Epithelial cell of prostate (primary cell): ENCODE measurements around the gene MLF1.

Experiments used
- DNase-seq: peaks from one replicate; pipeline ENCODE4 v3.0.0-alpha.2; 2011; ENCODE audit warnings: low read depth, low spot score
- H3K27ac ChIP-seq: fragments of 450-650 bp; 2 replicates; pipeline ENCODE4 v1.5.1; 2017; ENCODE audit warnings: mild to moderate bottlenecking

MLF1 gene

GRCh38 chr3:158573714-158574113 lies 2.7 kb downstream of the MLF1 start:
- no peak for DNase-seq
- no peak overlapping the region for H3K27ac ChIP-seq

GRCh38 chr3:158574646-158575045 lies 3.7 kb downstream of the MLF1 start:
- no peak for DNase-seq
- H3K27ac ChIP-seq: no peak overlapping the region

GRCh38 chr3:158590223-158590622 lies 19.2 kb downstream of the MLF1 start:
- H3K27ac ChIP-seq: no peak overlapping the region
- no peak for DNase-seq

DNA sequence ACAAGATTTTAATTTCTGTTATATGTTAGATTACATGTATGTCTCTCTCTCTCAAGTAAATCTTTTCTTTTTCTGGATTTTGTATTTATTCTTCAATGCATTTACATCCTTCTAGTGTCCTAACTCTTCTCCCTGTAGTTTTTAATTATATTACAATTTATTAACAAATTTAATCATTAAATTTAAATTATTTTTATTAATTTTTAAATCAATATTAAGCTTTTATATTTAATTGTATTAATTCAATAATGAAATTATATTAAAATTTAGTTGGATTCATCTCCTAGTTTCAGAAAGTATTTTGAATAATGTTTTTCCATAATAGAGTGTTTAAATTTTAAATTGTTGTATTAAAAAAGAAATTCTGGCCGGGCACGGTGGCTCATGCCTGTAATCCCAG lies 29.8 kb downstream of the MLF1 start:
- no peak overlapping the region for H3K27ac ChIP-seq
- no peak for DNase-seq

GRCh38 chr3:158602227-158602626 lies 31.2 kb downstream of the MLF1 start:
- no peak overlapping the region for H3K27ac ChIP-seq
- DNase-seq: no peak

- H3K27ac ChIP-seq: no peak overlapping the region
- no peak for DNase-seq
Observed at GRCh38 chr3:158617982-158618875, 47.2 kb downstream of the MLF1 start.

DNA sequence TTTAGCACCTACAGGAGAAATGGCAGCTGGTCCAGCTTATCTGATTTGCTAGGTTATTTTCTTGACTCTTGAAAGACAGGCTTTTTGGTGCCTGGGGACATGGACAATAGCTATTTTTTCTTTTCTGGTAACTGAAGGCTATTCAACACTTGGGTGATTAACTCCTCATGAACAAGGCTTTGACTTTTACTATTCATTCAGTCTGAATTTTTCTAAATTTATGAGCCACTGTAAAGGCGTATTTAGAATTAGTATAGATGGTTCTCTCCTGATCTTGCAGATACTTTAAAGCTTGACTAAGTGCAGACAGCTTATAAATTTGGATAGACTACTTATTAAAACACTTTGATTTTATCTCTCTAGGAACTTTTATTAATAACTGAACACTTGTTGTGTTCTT lies 54.9 kb downstream of the MLF1 start:
- no peak overlapping the region for H3K27ac ChIP-seq
- no peak for DNase-seq

- no peak for DNase-seq
- no peak overlapping the region for H3K27ac ChIP-seq
Observed at GRCh38 chr3:158631981-158632380, 61.0 kb downstream of the MLF1 start.

- DNase-seq: no peak
- H3K27ac ChIP-seq: no peak overlapping the region
Observed at GRCh38 chr3:158640646-158641045, 69.7 kb downstream of the MLF1 start.

DNA sequence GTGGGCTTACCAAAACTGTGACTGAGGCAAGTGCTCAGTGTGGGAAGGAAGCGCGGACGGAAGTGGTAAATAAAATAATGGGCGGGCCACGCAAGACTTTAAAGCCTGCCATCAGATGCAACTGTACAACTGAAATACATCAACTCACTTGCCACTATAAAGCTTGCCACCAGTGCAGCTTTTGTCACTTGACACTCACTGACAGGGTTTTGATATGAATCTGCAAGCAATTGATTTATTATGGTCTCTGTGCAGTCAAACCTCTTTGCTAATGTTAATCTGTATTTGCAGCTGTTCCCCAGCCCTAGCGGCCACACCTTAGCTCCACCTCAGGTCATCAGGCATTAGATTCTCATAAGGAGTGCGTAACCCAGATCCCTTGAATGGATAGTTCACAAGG lies 71.0 kb downstream of the MLF1 start:
- H3K27ac ChIP-seq: no peak overlapping the region
- no peak for DNase-seq

DNA sequence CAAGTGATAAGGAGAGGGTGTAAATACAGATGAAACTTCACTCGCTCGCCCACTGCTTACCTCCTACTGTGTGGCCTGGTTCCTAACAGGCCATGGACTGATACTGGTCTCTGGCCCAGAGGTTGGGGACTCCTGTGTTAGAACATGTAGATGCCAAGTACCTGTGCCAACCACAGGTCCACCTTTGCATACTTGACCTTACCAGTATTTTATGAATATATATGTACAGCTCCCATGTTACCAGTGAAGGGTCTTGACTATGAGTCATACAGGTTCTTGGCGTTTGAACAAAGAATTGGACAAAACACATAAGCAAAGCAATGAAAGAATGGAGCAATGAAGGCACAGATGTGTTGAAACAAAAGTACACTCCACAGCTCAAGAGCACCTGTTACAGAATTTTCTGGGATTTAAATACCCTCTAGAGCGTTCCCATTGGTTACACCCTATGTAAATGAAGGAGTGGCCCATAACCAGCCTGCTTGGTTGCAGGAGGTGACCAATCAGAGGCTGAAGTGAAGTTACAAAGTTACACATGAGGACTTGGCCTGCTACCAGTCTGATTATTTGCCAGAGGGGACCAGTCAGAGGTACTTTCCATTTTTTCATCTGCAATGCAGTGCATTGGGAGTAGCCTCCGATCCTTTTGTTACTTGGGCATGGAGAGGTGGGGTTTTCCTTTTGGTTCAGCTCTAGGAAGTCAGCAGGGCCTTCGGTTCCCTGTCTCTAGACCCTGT lies 71.6 kb downstream of the MLF1 start:
- H3K27ac ChIP-seq: no peak overlapping the region
- DNase-seq: no peak

DNA sequence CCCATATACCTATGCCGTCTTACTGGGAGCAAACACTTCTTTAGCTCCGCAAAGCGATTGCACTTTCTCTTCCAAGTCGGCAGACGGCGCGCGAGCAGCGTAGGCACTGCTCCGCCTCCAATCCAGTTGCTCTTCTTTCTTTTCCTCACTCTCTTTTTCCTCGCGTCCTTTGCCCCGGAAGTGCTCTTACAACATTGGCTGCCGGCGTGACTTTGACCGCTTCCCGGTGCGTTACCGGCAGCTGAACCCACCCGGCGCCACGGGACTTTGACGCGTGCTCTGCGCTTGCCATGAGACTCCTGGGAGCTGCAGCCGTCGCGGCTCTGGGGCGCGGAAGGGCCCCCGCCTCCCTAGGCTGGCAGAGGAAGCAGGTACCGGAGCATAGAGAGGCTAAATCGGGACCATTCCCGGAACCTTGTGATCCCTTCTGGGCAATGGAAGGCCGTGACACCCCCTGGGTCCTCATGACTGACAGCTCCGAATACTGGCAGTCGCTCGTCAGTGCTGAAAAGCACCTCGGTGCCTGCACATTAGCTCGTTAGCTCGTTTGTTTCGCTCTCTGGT lies 73.4 kb downstream of the MLF1 start, which contains the start of gene GFM1:
Gene GFM1 (plus strand): TSS at position 183 of the 564 bp plus-strand sequence. CDS start 108 bp downstream, at position 291.
- H3K27ac ChIP-seq: peak within 1 kb of the TSS; percentile 71
- DNase-seq: peak; percentile 85

DNA sequence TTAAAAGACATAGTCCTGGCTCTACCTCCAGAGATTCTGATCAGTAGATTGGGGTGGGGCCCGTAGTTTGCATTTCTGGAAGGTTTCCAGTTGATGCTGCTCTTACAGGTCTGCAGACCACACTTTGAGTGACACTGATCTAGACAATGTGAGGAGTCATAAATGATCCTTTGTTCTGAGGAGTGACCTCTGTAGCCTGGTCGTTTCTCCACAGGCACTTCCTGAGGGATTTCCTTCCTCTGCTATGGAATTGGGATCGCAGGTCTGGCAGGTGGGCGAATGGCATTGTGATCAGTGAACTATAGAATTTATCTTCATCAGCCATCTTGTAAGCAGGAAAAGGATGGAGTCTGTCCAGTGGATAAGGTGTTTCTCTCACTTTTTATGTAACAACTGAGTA lies 78.8 kb downstream of the MLF1 start:
- no peak overlapping the region for H3K27ac ChIP-seq
- no peak for DNase-seq

- DNase-seq: no peak
- no peak overlapping the region for H3K27ac ChIP-seq
Observed at GRCh38 chr3:158651192-158651591, 80.2 kb downstream of the MLF1 start.

- no peak overlapping the region for H3K27ac ChIP-seq
- no peak for DNase-seq
Observed at GRCh38 chr3:158652463-158652862, 81.5 kb downstream of the MLF1 start.
